Transverse colon (tissue), 4 donors: Measurements from ENCODE around the gene C12orf50.

Source experiments
- CTCF ChIP-seq, 5 experiments: fragments of 200-600 bp in 3 of 5; fragments of 450-650 bp in 2 of 5; sonication (generic) in 3 of 5; IDR thresholded peaks; 1 replicate in 2 of 5; 2 replicates in 3 of 5; pipeline ENCODE4 v1.5.1; 2016 to 2017; ENCODE audit warnings: antibody characterized with exemption in 5 of 5, inconsistent platforms in 3 of 5, mild to moderate bottlenecking in 2 of 5, moderate library complexity in 1 of 5
- EP300 ChIP-seq: sonication (generic); formaldehyde crosslinking; IDR thresholded peaks from one replicate; pipeline ENCODE4 v1.6.1; 2017; ENCODE audit warnings: antibody characterized with exemption, low read depth
- POLR2A ChIP-seq: fragments of 450-650 bp; IDR thresholded peaks from one replicate; pipeline ENCODE4 v1.6.1; 2016; ENCODE audit warnings: antibody characterized with exemption, mild to moderate bottlenecking, moderate library complexity
- POLR2AphosphoS5 ChIP-seq, 3 donors: sonication (generic); formaldehyde crosslinking; IDR thresholded peaks; one replicate each; pipeline ENCODE4 v1.6.1; 2016; ENCODE audit warnings: antibody characterized with exemption in 3 of 3

GRCh38 chr12:87933991-87934390 is 95.2 kb downstream of the C12orf50 start:
- TF ChIP-seq EP300 (no peak), POLR2AphosphoS5 (IDR thresholded peaks at IDR 0.05) (no peak), CTCF (IDR thresholded peaks at IDR 0.05) (no peak), POLR2A (no peak)
